NCI-H1105 treated with DMSO at 0.1 percent for 48 hours (cell line): ENCODE data around the gene UBE4B.
A peak's percentile ranks its signal among the peaks of the same experiment; 100 is the strongest.
"Not testable (repeated sequence)": the region's sequence is repeated elsewhere in the genome, so short reads cannot be mapped to it uniquely, and the experiment has no call there.

Source experiments
- DNase-seq: peaks from one replicate; lab custom pipeline; 2025; lab: John Stamatoyannopoulos, UW

Gene UBE4B

GRCh38 chr1:10032590-10033358 is at the start of gene UBE4B:
TSS of gene UBE4B (plus strand) at chr1:10032958. CDS start at chr1:10033671, 713 bp downstream.
- peak; percentile 98 for DNase-seq

GRCh38 chr1:9984253-9984652 is 48.5 kb upstream of the UBE4B start:
- no peak for DNase-seq

GRCh38 chr1:9985001-9985400 is 47.8 kb upstream of the UBE4B start:
- DNase-seq: no peak

GRCh38 chr1:9989773-9990172 is 43.0 kb upstream of the UBE4B start:
- DNase-seq: no peak

- no peak for DNase-seq
Measured at GRCh38 chr1:9990944-9991343, 41.8 kb upstream of the UBE4B start.

- no peak for DNase-seq
Measured at GRCh38 chr1:9992910-9993309, 39.8 kb upstream of the UBE4B start.

- DNase-seq: no peak
Measured at GRCh38 chr1:9993561-9994075, 39.1 kb upstream of the UBE4B start.

- peak; percentile 10 for DNase-seq
Measured at GRCh38 chr1:9996624-9997582, 35.9 kb upstream of the UBE4B start, which contains the start of gene RBP7. TSS of gene RBP7 (plus strand) at chr1:9997228. CDS start at chr1:9997259, 31 bp downstream.

GRCh38 chr1:10001016-10001665 is 31.6 kb upstream of the UBE4B start:
- DNase-seq: no peak

GRCh38 chr1:10005248-10005647 is 27.5 kb upstream of the UBE4B start:
- DNase-seq: not testable (repeated sequence)

GRCh38 chr1:10007169-10007568 is 25.6 kb upstream of the UBE4B start:
- peak; percentile 35 for DNase-seq

GRCh38 chr1:10014016-10014415 is 18.7 kb upstream of the UBE4B start:
- no peak for DNase-seq

GRCh38 chr1:10019561-10019960 is 13.2 kb upstream of the UBE4B start:
- no peak for DNase-seq

- DNase-seq: no peak
Measured at GRCh38 chr1:10020086-10020485, 12.7 kb upstream of the UBE4B start.

GRCh38 chr1:10020678-10021077 is 12.1 kb upstream of the UBE4B start:
- not testable (repeated sequence) for DNase-seq

- DNase-seq: not testable (repeated sequence)
Measured at GRCh38 chr1:10021992-10022391, 10.8 kb upstream of the UBE4B start.

GRCh38 chr1:10022656-10023055 is 10.1 kb upstream of the UBE4B start:
- no peak for DNase-seq

GRCh38 chr1:10025354-10025753 is 7.4 kb upstream of the UBE4B start:
- no peak for DNase-seq

GRCh38 chr1:10027027-10027426 is 5.7 kb upstream of the UBE4B start:
- no peak for DNase-seq

- not testable (repeated sequence) for DNase-seq
Measured at GRCh38 chr1:10028956-10029500, 3.7 kb upstream of the UBE4B start.

GRCh38 chr1:10031461-10031860 is 1.3 kb upstream of the UBE4B start:
- no peak for DNase-seq
